Measurements from ENCODE around the gene GFRA1.
A peak's percentile ranks its signal among the peaks of the same experiment; 100 is the strongest.

GFRA1 gene

GRCh38 chr10:116098411-116099022 lies 174.5 kb downstream of the GFRA1 start:
- FAIRE-seq = no peak

- FAIRE-seq = no peak
These were observed 175.7 kb downstream of the GFRA1 start for GRCh38 chr10:116097239-116097784.

DNA sequence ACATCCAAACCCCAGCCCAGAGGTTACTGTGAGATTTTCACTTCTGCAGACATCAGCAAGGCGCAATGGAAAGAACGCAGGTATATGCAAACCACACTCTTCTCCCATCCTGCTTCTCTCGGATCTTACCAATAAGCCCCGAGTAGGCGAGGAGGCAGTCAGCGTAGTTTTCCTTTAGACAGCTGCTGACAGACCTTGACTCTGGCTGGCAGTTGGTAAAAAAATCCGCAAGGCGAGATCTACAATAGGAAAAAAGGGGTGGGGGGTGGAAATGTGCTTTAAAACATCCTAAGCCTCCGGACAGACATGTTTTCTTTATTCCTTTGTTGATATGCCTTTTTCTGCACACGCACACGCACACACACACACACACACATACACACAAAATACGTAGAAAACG lies 176.5 kb downstream of the GFRA1 start:
- no peak for FAIRE-seq

DNA sequence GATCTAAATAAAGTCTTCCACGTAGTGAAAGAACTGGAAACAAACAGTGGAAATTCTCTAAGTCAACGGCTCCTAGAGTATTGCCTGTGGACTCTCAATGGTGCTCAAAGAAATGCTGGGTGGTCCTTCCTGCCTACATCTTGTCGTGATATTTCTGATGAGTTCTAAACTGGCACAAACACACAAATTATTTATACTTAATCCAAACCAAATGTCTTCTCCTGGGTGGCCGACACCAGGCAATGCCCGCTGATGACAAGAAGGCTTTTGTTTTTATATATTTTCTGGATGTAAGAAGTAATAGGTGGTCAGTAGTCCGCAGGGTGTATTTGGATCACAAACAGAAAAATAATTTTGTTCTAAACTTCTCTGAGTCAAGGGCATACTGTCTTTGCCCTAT lies 178.7 kb downstream of the GFRA1 start:
- FAIRE-seq = no peak

- no peak for FAIRE-seq
These were observed 180.0 kb downstream of the GFRA1 start for GRCh38 chr10:116093031-116093430.

GRCh38 chr10:116088985-116089384 lies 184.0 kb downstream of the GFRA1 start:
- no peak for FAIRE-seq

- FAIRE-seq = no peak
These were observed 187.7 kb downstream of the GFRA1 start for GRCh38 chr10:116085323-116085722.

DNA sequence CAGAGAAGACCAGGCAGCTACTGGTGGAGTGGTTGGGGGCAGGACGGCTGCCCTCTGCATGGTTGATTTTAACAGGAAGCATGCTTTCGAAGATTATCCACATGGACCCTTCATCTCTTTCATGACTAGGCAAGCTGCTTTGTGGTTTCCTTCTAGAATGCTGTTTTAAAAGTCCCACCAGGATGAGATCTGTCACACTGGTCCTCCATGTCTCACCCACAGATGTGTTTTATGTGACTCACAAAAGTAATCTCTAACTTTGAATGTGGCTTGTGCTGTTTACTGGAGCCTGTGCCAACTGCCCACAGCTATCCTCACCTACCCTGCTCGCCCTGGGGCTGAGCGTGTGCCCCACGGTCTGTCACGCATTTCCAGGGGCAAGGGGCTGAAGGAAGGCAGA lies 188.8 kb downstream of the GFRA1 start:
- no peak for FAIRE-seq

GRCh38 chr10:116083226-116083762 lies 189.7 kb downstream of the GFRA1 start:
- FAIRE-seq = no peak

- no peak for FAIRE-seq
These were observed 190.2 kb downstream of the GFRA1 start for GRCh38 chr10:116082762-116083161.

- FAIRE-seq = no peak
These were observed 190.8 kb downstream of the GFRA1 start for GRCh38 chr10:116082206-116082605.

DNA sequence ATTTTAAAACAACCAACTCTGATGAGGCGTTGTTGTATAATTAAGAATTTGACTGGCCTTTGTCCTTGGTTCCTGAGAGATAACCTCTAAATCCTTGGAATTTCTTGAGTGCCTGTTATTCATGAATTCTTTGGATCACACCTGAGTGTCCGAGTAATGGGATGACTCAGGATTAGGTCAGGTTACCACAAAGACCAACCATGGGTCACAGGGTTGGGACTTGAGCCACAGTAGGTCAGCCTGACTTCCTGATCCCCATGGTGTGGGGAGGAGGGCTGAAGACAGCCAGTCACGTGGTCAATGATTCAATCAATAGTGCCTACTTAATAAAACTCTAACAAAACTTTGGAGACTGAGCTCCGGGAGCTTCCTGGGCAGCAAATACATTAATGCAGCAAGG lies 192.5 kb downstream of the GFRA1 start:
- no peak for FAIRE-seq

- FAIRE-seq = no peak
These were observed 193.7 kb downstream of the GFRA1 start for GRCh38 chr10:116079355-116079754.

DNA sequence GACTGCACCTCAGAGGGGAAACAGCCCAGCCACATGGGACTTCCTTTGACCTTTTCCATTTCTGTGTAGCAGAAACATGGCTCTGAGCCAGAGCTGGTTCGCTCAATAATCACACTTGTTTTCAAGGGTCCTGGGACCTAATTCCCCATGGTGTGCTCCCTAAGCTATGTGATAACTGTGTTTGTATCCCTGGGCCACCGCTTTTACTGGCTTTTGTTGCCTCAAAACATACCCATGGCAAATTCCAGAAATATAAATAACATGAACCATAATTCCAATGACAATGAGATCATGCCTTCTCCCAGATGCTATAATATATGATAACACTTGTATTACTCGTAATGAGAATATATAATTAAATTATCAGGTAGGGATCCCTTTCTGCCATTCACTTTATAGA lies 196.4 kb downstream of the GFRA1 start:
- FAIRE-seq = no peak

DNA sequence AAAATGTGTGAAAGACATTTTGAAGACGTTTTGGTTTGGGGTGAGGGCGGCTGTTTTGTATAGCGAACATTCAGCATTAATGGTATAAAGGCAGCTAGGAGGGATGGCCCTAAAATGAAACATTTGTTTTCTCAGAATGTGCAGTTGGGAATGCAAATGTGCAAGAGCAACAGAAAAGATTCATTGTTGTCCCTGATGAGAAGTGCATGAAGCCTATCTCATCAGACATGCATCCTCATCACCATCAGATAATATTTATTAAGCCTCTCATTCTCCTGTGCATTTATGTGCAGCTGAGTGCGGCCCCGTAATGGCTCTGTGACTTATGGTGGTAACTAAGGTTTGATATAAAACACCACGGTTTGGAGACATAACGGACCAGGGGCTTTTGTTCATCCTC lies 199.5 kb downstream of the GFRA1 start:
- FAIRE-seq = no peak

DNA sequence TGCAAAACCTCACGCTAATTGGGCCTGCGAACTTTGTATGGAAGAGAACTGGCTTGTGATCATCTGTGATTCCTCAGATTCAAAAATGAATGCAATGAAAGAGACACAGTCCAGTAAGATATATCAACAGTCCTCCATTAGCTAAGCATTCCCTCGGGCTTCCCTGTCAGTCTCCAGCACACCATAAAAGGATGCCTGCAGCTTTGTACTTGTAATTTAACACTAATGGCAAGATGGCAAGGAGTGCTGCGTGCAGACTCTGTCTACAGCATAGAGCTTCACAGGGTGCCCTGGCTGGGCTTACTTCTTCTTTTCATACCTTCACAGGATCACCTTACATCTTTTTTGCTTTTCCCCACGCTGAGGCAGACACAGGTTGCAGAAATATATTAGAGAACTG lies 200.0 kb downstream of the GFRA1 start:
- FAIRE-seq = no peak

GRCh38 chr10:116071453-116072148 lies 201.4 kb downstream of the GFRA1 start:
- FAIRE-seq = no peak

GRCh38 chr10:116070743-116071320 lies 202.2 kb downstream of the GFRA1 start:
- no peak for FAIRE-seq

GRCh38 chr10:116069856-116070255 lies 203.2 kb downstream of the GFRA1 start:
- FAIRE-seq = no peak

GRCh38 chr10:116067825-116068224 lies 205.2 kb downstream of the GFRA1 start:
- no peak for FAIRE-seq

DNA sequence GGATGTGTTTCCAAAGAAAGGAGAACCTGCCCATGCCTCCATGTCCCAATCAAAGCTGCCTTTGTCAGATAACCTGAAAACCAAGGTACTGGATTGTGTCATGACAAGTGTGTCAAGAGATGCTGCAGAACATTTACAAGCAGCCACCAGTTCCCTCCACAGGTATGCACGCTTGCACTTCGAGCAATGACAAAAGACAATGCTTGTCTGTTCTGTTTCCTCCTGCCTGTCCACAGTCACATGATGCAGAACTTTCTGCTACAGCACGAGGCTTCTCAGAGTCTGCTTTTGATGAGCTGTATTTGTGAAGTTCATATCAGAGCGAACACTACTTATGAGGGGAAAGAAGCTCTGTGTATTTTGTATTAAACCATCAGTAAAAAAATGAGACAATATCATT lies 209.9 kb downstream of the GFRA1 start:
- no peak for FAIRE-seq

GRCh38 chr10:116060864-116061263 lies 212.1 kb downstream of the GFRA1 start:
- peak; percentile 80 for FAIRE-seq

- no peak for FAIRE-seq
These were observed 213.7 kb downstream of the GFRA1 start for GRCh38 chr10:116059320-116059719.

Measured in endometrium (tissue), 2 donors.